ENCODE results near the gene GSTK1. TPM values are rescaled to one million over a fixed set of nuclear protein-coding genes. Genes with fewer than 3 reads are reported as not detected.

GSTK1 gene
- total RNA-seq, 3 donors from 2014 or later, result 196 to 242 (median 199) TPM

GRCh38 chr7:143225047-143225446 lies 38.2 kb upstream of the GSTK1 start:
- no peak for DNase-seq (ENCODE audit: low spot score in 2 of 2)
- Histone ChIP-seq H3K27ac (no peak overlapping the region), H3K27me3 (no peaks in the 10 kb centered on the region), H3K4me1 (no peaks in the 10 kb centered on the region), H3K4me3 (no peak overlapping the region), H3K36me3 (no peaks in the 10 kb centered on the region), H3K9me3 (no peaks in the 10 kb centered on the region)
- intact Hi-C loops (cut with DNase I; ENCODE audit: low total_unique reads), result no loop called here
- TF ChIP-seq POLR2AphosphoS5 (IDR thresholded peaks at IDR 0.05), result no peak
- no peak for TF ChIP-seq POLR2A (IDR thresholded peaks at IDR 0.05)
- no peak for TF ChIP-seq CTCF (IDR thresholded peaks at IDR 0.05)

GRCh38 chr7:143227806-143228205 lies 35.4 kb upstream of the GSTK1 start:
- Histone ChIP-seq H3K9me3 (no peaks in the 10 kb centered on the region), H3K27ac (no peak overlapping the region), H3K36me3 (no peaks in the 10 kb centered on the region), H3K4me1 (no peaks in the 10 kb centered on the region), H3K4me3 (no peak overlapping the region), H3K27me3 (no peaks in the 10 kb centered on the region)
- TF ChIP-seq POLR2A (IDR thresholded peaks at IDR 0.05) (no peak), CTCF (IDR thresholded peaks at IDR 0.05) (no peak), POLR2AphosphoS5 (IDR thresholded peaks at IDR 0.05) (no peak)
- no peak for DNase-seq (ENCODE audit: low spot score in 2 of 2)
- intact Hi-C loops (cut with DNase I; ENCODE audit: low total_unique reads), result no loop called here

- H3K27me3 ChIP-seq, result no peaks in the 10 kb centered on the region
- intact Hi-C loops (cut with DNase I; ENCODE audit: low total_unique reads), result no loop called here
- no peak overlapping the region for H3K4me3 ChIP-seq
- H3K9me3 ChIP-seq, result no peaks in the 10 kb centered on the region
- no peak overlapping the region for H3K27ac ChIP-seq
- TF ChIP-seq CTCF (IDR thresholded peaks at IDR 0.05) (no peak), POLR2AphosphoS5 (IDR thresholded peaks at IDR 0.05) (no peak), POLR2A (IDR thresholded peaks at IDR 0.05) (no peak)
- no peaks in the 10 kb centered on the region for H3K4me1 ChIP-seq
- no peak for DNase-seq (ENCODE audit: low spot score in 2 of 2)
- no peaks in the 10 kb centered on the region for H3K36me3 ChIP-seq
Measured at GRCh38 chr7:143229054-143229790, 34.0 kb upstream of the GSTK1 start.

GRCh38 chr7:143230602-143231457 lies 32.4 kb upstream of the GSTK1 start:
- Histone ChIP-seq H3K4me1 (no peaks in the 10 kb centered on the region), H3K27me3 (no peaks in the 10 kb centered on the region), H3K9me3 (no peaks in the 10 kb centered on the region), H3K36me3 (no peaks in the 10 kb centered on the region), H3K4me3 (no peak overlapping the region), H3K27ac (no peak overlapping the region)
- no peak for TF ChIP-seq POLR2AphosphoS5 (IDR thresholded peaks at IDR 0.05)
- no peak for TF ChIP-seq POLR2A (IDR thresholded peaks at IDR 0.05)
- TF ChIP-seq CTCF (IDR thresholded peaks at IDR 0.05), result no peak
- intact Hi-C loops (cut with DNase I; ENCODE audit: low total_unique reads), result no loop called here
- DNase-seq (ENCODE audit: low spot score in 2 of 2), result no peak
